HepG2 (cell line): ENCODE data around the gene SCYGR6. TPM values are rescaled to one million over a fixed set of nuclear protein-coding genes. Genes with fewer than 3 reads are reported as not detected.

Experiments
- ATAC-seq: fragments of 200-7000 bp; cut with Tn5 transposase; 3 replicates; pipeline ENCODE4 v1.9.1; 2020; ENCODE audit warnings: mild to moderate bottlenecking, moderate library complexity
- BruUV-seq: library from RNA; stranded (reverse); fragments of 400-500 nt; replicated peaks from 2 replicates; lab custom pipeline; 2021; lab: Mats Ljungman, UMichigan
- CTCF ChIA-PET: fragments of 300-600 bp; formaldehyde crosslinking; extraction: SDS; loops from one replicate; lab custom pipeline; 2021; ENCODE audit warnings: low total read pairs, inconsistent platforms, low intra/inter-chr PET ratio; lab: Yijun Ruan, JAX
- POLR2A ChIA-PET: fragments of 350-600 bp; sonication (Branson Sonifier 250); formaldehyde crosslinking; loops from one replicate; lab custom pipeline; 2020; ENCODE audit warnings: antibody characterized with exemption, inconsistent platforms; lab: Yijun Ruan, JAX
- DNase-seq: peaks from one replicate; pipeline ENCODE4 v3.0.0-alpha.2; 2015; ENCODE audit warnings: low spot score
- FAIRE-seq: peaks from 3 replicates; lab custom pipeline; 2011; peaks lifted over from hg19 to GRCh38; lab: Jason Lieb, UNC
- H2AFZ ChIP-seq: one replicate; pipeline ENCODE4 v1.6.1; 2011; ENCODE audit warnings: low read length, inconsistent platforms
- H3K27ac ChIP-seq: fragments of 300-600 bp; 3 replicates; pipeline ENCODE4 v1.8.0; 2011; ENCODE audit warnings: mixed run types, mild to moderate bottlenecking, mixed read lengths, low read length, inconsistent platforms; ENCODE audit not compliant: insufficient read depth; ENCODE audit errors: extremely low read length
- H3K27me3 ChIP-seq, 2 experiments: fragments of 200-600 bp in 1 of 2; 2 replicates in 1 of 2; 3 replicates in 1 of 2; pipeline versions ENCODE4 v1.6.0 to v1.8.0; 2011; ENCODE audit warnings: low read length in 2 of 2, mild to moderate bottlenecking in 2 of 2, moderate library complexity in 2 of 2, inconsistent platforms in 1 of 2; ENCODE audit not compliant: insufficient read depth in 2 of 2, control insufficient read depth in 1 of 2
- H3K36me3 ChIP-seq, 2 experiments: fragments of 200-600 bp in 1 of 2; replicated peaks in 1 of 2; 2 replicates in 1 of 2; 3 replicates in 1 of 2; pipeline versions ENCODE4 v1.5.1 to v1.8.0; 2011; ENCODE audit warnings: low read length in 2 of 2, inconsistent platforms in 1 of 2; ENCODE audit not compliant: insufficient read depth in 2 of 2, control insufficient read depth in 1 of 2
- H3K4me1 ChIP-seq: 2 replicates; pipeline ENCODE4 v1.5.1; 2012; ENCODE audit warnings: low read length, inconsistent platforms; ENCODE audit not compliant: insufficient read depth
- H3K4me2 ChIP-seq: 2 replicates; pipeline ENCODE4 v1.6.0; 2011; ENCODE audit warnings: low read depth, low read length, inconsistent platforms
- H3K4me3 ChIP-seq, 3 experiments: fragments of 200-600 bp in 1 of 3; sonication (generic), shearing (Covaris generic) in 1 of 3; replicated peaks in 1 of 3; 2 replicates each; pipeline ENCODE4 v1.5.1; 2011 to 2016; ENCODE audit warnings: low read length in 3 of 3, inconsistent platforms in 2 of 3, low read depth in 2 of 3, mild to moderate bottlenecking in 2 of 3, control low read depth in 1 of 3, mixed read lengths in 1 of 3; ENCODE audit not compliant: insufficient read depth in 1 of 3
- H3K79me2 ChIP-seq: one replicate; pipeline ENCODE4 v1.6.1; 2011; ENCODE audit warnings: low read length, inconsistent platforms; ENCODE audit not compliant: insufficient read depth
- H3K9ac ChIP-seq: 2 replicates; pipeline ENCODE4 v1.6.0; 2011; ENCODE audit warnings: mild to moderate bottlenecking, low read depth, low read length, inconsistent platforms; ENCODE audit not compliant: insufficient read depth
- H3K9me3 ChIP-seq: 2 replicates; pipeline ENCODE4 v1.5.1; 2012; ENCODE audit warnings: mild to moderate bottlenecking, low read length
- H4K20me1 ChIP-seq: 2 replicates; pipeline ENCODE4 v1.6.0; 2011; ENCODE audit warnings: inconsistent platforms, mild to moderate bottlenecking, low read length, moderate library complexity; ENCODE audit not compliant: insufficient read depth
- BHLHE40 ChIP-seq: IDR thresholded peaks from 2 replicates; pipeline ENCODE4 v1.6.1; 2011; ENCODE audit warnings: low read length, improper control_type of control experiment
- MTA1 ChIP-seq: sonication (generic); formaldehyde crosslinking; IDR thresholded peaks from 2 replicates; pipeline ENCODE4 v1.4.0; 2020; ENCODE audit warnings: missing genetic modification reagents, mild to moderate bottlenecking, borderline replicate concordance
- SOX6 ChIP-seq, 2 experiments: fragments of 450-650 bp in 1 of 2; sonication (generic) in 1 of 2; formaldehyde crosslinking in 1 of 2; IDR thresholded peaks; 2 replicates each; pipeline versions ENCODE4 v1.4.0 to v1.6.1; 2017 to 2020; ENCODE audit warnings: antibody characterized with exemption in 1 of 2, mild to moderate bottlenecking in 1 of 2, missing genetic modification reagents in 1 of 2
- ZFP36L2 ChIP-seq: sonication (generic); formaldehyde crosslinking; IDR thresholded peaks from 2 replicates; pipeline ENCODE4 v1.4.0; 2020; ENCODE audit warnings: missing genetic modification reagents
- ZNF792 ChIP-seq: IDR thresholded peaks from 2 replicates; pipeline ENCODE4 v1.6.1; 2016
- whole genome bisulfite sequencing: methylation state at CpG from one replicate; pipeline ENCODE4 v1.1.6; 2017; ENCODE audit warnings: low lambda C conversion rate; 5-methylcytosine and 5-hydroxymethylcytosine counted together
- in situ Hi-C: cut with HindIII; loops from 2 replicates; pipeline ENCODE4 v1.10.0; 2017; ENCODE audit warnings: low pct_unique_long_range_greater_than_20kb; ENCODE audit not compliant: extremely low pct_ligation_motif_present
- intact Hi-C: fragments of 100-400 bp; cut with micrococcal nuclease; formaldehyde crosslinking; loops from one replicate; pipeline ENCODE4 v1.10.0; 2022; ENCODE audit not compliant: unreplicated experiment
- polyA plus RNA-seq, 8 experiments: library from polyadenylated mRNA; depleted of rRNA in 3 of 8; stranded (reverse) in 7 of 8; unstranded in 1 of 8; fragments of >200 nt; fragmentation: Illumina TruSeq in 4 of 8; extraction: Trizol in 4 of 8; gene quantifications; 2 replicates each; pipeline versions ENCODE4 v1.2.1 to v1.2.3, GENCODE V29; 2011 to 2016; ENCODE audit warnings: low read depth in 4 of 8, missing spikeins in 1 of 8, mixed read lengths in 1 of 8; ENCODE audit not compliant: insufficient read depth in 1 of 8
- total RNA-seq, 5 experiments: library from RNA; depleted of rRNA; stranded (reverse); fragments of >200 nt; fragmentation: Illumina TruSeq; extraction: Trizol; gene quantifications; 2 replicates each; pipeline ENCODE4 v1.2.3, GENCODE V29; 2016; ENCODE audit warnings: low read depth in 1 of 5
- TF ChIP-seq, protein P1 (sequence below): sonication (generic); formaldehyde crosslinking; IDR thresholded peaks from 2 replicates; pipeline ENCODE4 v1.4.0; 2020; ENCODE audit warnings: missing genetic modification reagents

The SCYGR6 gene
- total and polyA plus RNA-seq, 2 of the 13 experiments (the other 11 are each of a cell fraction or from before 2014, with no cell fraction given), result not detected

GRCh38 chr2:227767830-227768229, 43.3 kb upstream of the SCYGR6 start:
- Histone ChIP-seq H3K4me3 (no peak overlapping the region), H3K4me2 (no peak overlapping the region), H3K36me3 (no peaks in the 10 kb centered on the region), H3K27me3 (no peaks in the 10 kb centered on the region), H3K9ac (no peak overlapping the region), H3K4me1 (peaks cover 56% of the 10 kb centered on the region), H3K27ac (no peak overlapping the region), H4K20me1 (no peaks in the 10 kb centered on the region), H3K9me3 (no peaks in the 10 kb centered on the region), H3K79me2 (no peaks in the 10 kb centered on the region), H2AFZ (no peak overlapping the region)
- in situ Hi-C loops, result loop anchor here (5.0 to 10.0 kb wide), 5 partner anchors 94 to 633 kb away; partner anchors contain the start of gene AGFG1
- FAIRE-seq (no peak), DNase-seq (no peak), ATAC-seq (no peak)
- TF ChIP-seq ZNF792 (CRISPR knock-in tag) (no peak), ZFP36L2 (CRISPR knock-in tag) (no peak), BHLHE40 (no peak), MTA1 (CRISPR knock-in tag) (no peak), SOX6 (IDR thresholded peaks at IDR 0.05) (no peak), SOX6 (CRISPR knock-in tag; IDR thresholded peaks at IDR 0.05) (no peak)
- TF ChIP-seq, protein P1, sequence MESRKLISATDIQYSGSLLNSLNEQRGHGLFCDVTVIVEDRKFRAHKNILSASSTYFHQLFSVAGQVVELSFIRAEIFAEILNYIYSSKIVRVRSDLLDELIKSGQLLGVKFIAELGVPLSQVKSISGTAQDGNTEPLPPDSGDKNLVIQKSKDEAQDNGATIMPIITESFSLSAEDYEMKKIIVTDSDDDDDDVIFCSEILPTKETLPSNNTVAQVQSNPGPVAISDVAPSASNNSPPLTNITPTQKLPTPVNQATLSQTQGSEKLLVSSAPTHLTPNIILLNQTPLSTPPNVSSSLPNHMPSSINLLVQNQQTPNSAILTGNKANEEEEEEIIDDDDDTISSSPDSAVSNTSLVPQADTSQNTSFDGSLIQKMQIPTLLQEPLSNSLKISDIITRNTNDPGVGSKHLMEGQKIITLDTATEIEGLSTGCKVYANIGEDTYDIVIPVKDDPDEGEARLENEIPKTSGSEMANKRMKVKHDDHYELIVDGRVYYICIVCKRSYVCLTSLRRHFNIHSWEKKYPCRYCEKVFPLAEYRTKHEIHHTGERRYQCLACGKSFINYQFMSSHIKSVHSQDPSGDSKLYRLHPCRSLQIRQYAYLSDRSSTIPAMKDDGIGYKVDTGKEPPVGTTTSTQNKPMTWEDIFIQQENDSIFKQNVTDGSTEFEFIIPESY (CRISPR knock-in tag), result 0 out of 2 replicates have a peak, but pooled peaks have one; percentile 5
- POLR2A ChIA-PET, result no interaction called here
- intact Hi-C loops, result loop anchor here (2.0 to 10.0 kb wide), 2 partner anchors 203 to 295 kb away; partner anchors contain the start of gene AGFG1
- 86% methylated on average over 17 of the region's 22 CpGs for WGBS
- no TSS peak for BruUV-seq
- CTCF ChIA-PET, result no interaction called here
